Adrenal gland (tissue), 5 donors: ENCODE measurements around the gene FILIP1.

Experiments
- POLR2A ChIP-seq, 2 donors: fragments of 450-650 bp; IDR thresholded peaks; one replicate each; pipeline ENCODE4 v1.6.1; 2017; ENCODE audit warnings: antibody characterized with exemption in 2 of 2, mild to moderate bottlenecking in 2 of 2, moderate library complexity in 1 of 2
- TF ChIP-seq, protein P1 (sequence below), 6 experiments: fragments of 450-650 bp in 4 of 6; fragments of 200-600 bp in 2 of 6; sonication (generic) in 1 of 6; IDR thresholded peaks; 1 replicate in 5 of 6; 2 replicates in 1 of 6; pipeline versions ENCODE4 v1.5.1 to v1.8.0; 2016 to 2021; ENCODE audit warnings: antibody characterized with exemption in 6 of 6, mild to moderate bottlenecking in 2 of 6, moderate library complexity in 1 of 6
- donor health status: DM: no; HTN: no; CAD: no.

DNA sequence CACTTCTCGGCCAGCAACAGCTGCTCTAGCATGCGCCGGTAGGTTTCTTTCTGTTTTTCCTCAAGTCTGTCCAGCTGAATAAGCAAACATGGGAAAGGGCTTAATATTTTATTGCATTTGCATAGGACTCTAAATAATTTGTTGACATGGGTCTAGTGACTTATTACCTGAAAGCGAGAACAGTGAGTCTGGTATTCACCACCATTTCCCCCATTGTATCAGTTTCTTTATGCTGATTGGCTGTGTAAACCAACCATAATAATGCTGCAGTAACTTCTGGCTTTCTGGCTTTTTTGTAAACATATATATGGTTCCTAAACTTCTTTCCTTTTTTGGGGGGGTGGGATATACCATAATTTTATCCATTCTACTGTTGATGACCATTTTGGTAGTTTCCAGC, 140.0 kb downstream of the FILIP1 start:
- TF ChIP-seq, protein P1, sequence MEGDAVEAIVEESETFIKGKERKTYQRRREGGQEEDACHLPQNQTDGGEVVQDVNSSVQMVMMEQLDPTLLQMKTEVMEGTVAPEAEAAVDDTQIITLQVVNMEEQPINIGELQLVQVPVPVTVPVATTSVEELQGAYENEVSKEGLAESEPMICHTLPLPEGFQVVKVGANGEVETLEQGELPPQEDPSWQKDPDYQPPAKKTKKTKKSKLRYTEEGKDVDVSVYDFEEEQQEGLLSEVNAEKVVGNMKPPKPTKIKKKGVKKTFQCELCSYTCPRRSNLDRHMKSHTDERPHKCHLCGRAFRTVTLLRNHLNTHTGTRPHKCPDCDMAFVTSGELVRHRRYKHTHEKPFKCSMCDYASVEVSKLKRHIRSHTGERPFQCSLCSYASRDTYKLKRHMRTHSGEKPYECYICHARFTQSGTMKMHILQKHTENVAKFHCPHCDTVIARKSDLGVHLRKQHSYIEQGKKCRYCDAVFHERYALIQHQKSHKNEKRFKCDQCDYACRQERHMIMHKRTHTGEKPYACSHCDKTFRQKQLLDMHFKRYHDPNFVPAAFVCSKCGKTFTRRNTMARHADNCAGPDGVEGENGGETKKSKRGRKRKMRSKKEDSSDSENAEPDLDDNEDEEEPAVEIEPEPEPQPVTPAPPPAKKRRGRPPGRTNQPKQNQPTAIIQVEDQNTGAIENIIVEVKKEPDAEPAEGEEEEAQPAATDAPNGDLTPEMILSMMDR (IDR thresholded peaks at IDR 0.05) = no peak
- TF ChIP-seq POLR2A (IDR thresholded peaks at IDR 0.05) = no peak
